Breast epithelium (tissue), 3 donors: ENCODE measurements around the gene GJA1.
"Not testable (repeated sequence)": the region's sequence is repeated elsewhere in the genome, so short reads cannot be mapped to it uniquely, and the experiment has no call there.

Source experiments
- POLR2AphosphoS5 ChIP-seq, 3 donors: sonication (generic); formaldehyde crosslinking; IDR thresholded peaks; one replicate each; pipeline ENCODE4 v1.6.1; 2017; ENCODE audit warnings: antibody characterized with exemption in 3 of 3
- TF ChIP-seq, protein P1 (sequence below), 3 donors: fragments of 450-650 bp; IDR thresholded peaks; one replicate each; pipeline ENCODE4 v1.5.1; 2016 to 2017; ENCODE audit warnings: antibody characterized with exemption in 3 of 3, mild to moderate bottlenecking in 3 of 3, moderate library complexity in 3 of 3

DNA sequence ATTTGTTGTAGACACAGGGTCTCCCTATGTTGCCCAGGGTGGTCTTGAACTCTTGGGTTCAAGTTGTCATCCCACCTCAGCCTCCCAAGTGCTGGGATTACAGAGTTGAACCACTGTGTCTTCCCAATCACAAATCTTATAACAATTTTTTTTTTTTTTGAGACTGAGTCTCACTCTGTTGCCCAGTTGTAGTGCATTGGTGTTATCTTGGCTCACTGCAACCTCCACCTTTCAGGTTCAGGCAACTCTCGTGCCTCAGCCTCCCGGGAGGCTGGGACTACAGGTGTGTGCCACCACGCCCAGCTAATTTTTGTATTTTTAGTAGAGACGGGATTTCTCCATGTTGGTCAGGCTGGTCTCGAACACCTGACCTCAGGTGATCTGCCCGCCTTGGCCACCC is 3.7 kb upstream of the GJA1 start:
- TF ChIP-seq, protein P1, sequence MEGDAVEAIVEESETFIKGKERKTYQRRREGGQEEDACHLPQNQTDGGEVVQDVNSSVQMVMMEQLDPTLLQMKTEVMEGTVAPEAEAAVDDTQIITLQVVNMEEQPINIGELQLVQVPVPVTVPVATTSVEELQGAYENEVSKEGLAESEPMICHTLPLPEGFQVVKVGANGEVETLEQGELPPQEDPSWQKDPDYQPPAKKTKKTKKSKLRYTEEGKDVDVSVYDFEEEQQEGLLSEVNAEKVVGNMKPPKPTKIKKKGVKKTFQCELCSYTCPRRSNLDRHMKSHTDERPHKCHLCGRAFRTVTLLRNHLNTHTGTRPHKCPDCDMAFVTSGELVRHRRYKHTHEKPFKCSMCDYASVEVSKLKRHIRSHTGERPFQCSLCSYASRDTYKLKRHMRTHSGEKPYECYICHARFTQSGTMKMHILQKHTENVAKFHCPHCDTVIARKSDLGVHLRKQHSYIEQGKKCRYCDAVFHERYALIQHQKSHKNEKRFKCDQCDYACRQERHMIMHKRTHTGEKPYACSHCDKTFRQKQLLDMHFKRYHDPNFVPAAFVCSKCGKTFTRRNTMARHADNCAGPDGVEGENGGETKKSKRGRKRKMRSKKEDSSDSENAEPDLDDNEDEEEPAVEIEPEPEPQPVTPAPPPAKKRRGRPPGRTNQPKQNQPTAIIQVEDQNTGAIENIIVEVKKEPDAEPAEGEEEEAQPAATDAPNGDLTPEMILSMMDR (IDR thresholded peaks at IDR 0.05) = not testable (repeated sequence)
- TF ChIP-seq POLR2AphosphoS5 (IDR thresholded peaks at IDR 0.05) = not testable (repeated sequence)
